Stimulated activated CD4-positive, alpha-beta T cell treated with anti-CD3 and anti-CD28 coated beads, Interleukin-15, amount 100 ng/mL, for 1 hour (primary cell): ENCODE results near the gene SLC17A5.
"Not testable (repeated sequence)": the region's sequence is repeated elsewhere in the genome, so short reads cannot be mapped to it uniquely, and the experiment has no call there.

Source experiments
- DNase-seq, 2 donors: peaks; one replicate each; pipeline ENCODE4 v3.0.0-alpha.2; 2020; ENCODE audit warnings: low read depth in 1 of 2, low spot score in 1 of 2

SLC17A5 gene

GRCh38 chr6:73653571-73654424, at the start of gene SLC17A5:
SLC17A5 (minus strand) TSS chr6:73653992; CDS start chr6:73653886, 106 bp downstream.
- peak; percentile 78 to 88 for DNase-seq

- no peak for DNase-seq
These were observed 49.7 kb upstream of the SLC17A5 start for GRCh38 chr6:73703466-73703865.

- DNase-seq = no peak
These were observed 48.7 kb upstream of the SLC17A5 start for GRCh38 chr6:73702444-73702843.

- DNase-seq = no peak
These were observed 46.1 kb upstream of the SLC17A5 start for GRCh38 chr6:73699676-73700459.

- DNase-seq = no peak
These were observed 43.3 kb upstream of the SLC17A5 start for GRCh38 chr6:73696966-73697655.

GRCh38 chr6:73695619-73696421, 42.0 kb upstream of the SLC17A5 start, which contains the start of gene CD109:
CD109 (plus strand) TSS chr6:73696203; CDS start chr6:73696216, 13 bp downstream.
- DNase-seq = peak; percentile 27 to 54

- DNase-seq = no peak
These were observed 41.1 kb upstream of the SLC17A5 start for GRCh38 chr6:73694711-73695411.

GRCh38 chr6:73691512-73691911, 37.7 kb upstream of the SLC17A5 start:
- no peak for DNase-seq

GRCh38 chr6:73690056-73690455, 36.3 kb upstream of the SLC17A5 start:
- DNase-seq = no peak

- DNase-seq = no peak
These were observed 34.6 kb upstream of the SLC17A5 start for GRCh38 chr6:73688351-73688750.

- DNase-seq = not testable (repeated sequence)
These were observed 29.8 kb upstream of the SLC17A5 start for GRCh38 chr6:73683574-73683973.

- DNase-seq = no peak
These were observed 26.6 kb upstream of the SLC17A5 start for GRCh38 chr6:73680289-73680918.

- DNase-seq = not testable (repeated sequence)
These were observed 26.1 kb upstream of the SLC17A5 start for GRCh38 chr6:73679846-73680245.

GRCh38 chr6:73679009-73679408, 25.2 kb upstream of the SLC17A5 start:
- DNase-seq = no peak

- peak in 1 of 2 donors; percentile 30 for DNase-seq
These were observed 21.8 kb upstream of the SLC17A5 start for GRCh38 chr6:73675466-73676098.

- no peak for DNase-seq
These were observed 18.3 kb upstream of the SLC17A5 start for GRCh38 chr6:73671911-73672685.

GRCh38 chr6:73669005-73669404, 15.2 kb upstream of the SLC17A5 start:
- DNase-seq = no peak

GRCh38 chr6:73667798-73668197, 14.0 kb upstream of the SLC17A5 start:
- no peak for DNase-seq
